ENCODE results near the gene NT5DC1. TPM values are rescaled to one million over a fixed set of nuclear protein-coding genes. Genes with fewer than 3 reads are reported as not detected.

NT5DC1 gene
- total and polyA plus RNA-seq, 2 experiments from 2014 or later: 27.0 to 29.8 TPM

- Histone ChIP-seq H2AFZ (no peak overlapping the region), H3F3A (replicated peaks; ENCODE audit: low read depth) (no peaks in the 10 kb centered on the region), H3K27me3 (ENCODE audit: insufficient read depth) (no peaks in the 10 kb centered on the region), H3K79me2 (replicated peaks; ENCODE audit: insufficient read depth) (no peaks in the 10 kb centered on the region), H3K36me3 (ENCODE audit: insufficient read depth) (no peaks in the 10 kb centered on the region), H3K4me1 (ENCODE audit: insufficient read depth) (peaks cover 19% of the 10 kb centered on the region), H3K4me2 (no peak overlapping the region), H3K27ac (ENCODE audit: low read depth) (no peak overlapping the region), H3K4me3 (no peak overlapping the region), H4K20me1 (replicated peaks; ENCODE audit: insufficient read depth) (no peaks in the 10 kb centered on the region), H3K9me2 (ENCODE audit: insufficient read depth) (no peaks in the 10 kb centered on the region)
- peak overlapping the region; percentile 64; the same call in 1 of the 2 replicates for H3K27ac Mint-ChIP-seq
- no peaks in the 10 kb centered on the region for H3K27me3 Mint-ChIP-seq (ENCODE audit: insufficient read depth, low read depth, poor library complexity)
- ATAC-seq (no peak), DNase-seq (ENCODE audit: low spot score) (no peak)
- H3K9me3 Mint-ChIP-seq: no peaks in the 10 kb centered on the region
- no peak for TF ChIP-seq EZH2phosphoT487 (IDR thresholded peaks at IDR 0.05; ENCODE audit: unreplicated experiment)
- no peak for TF ChIP-seq CTCF (conservative IDR thresholded peaks at IDR 0.05; ENCODE audit: low read depth in 2 of 2)
- no peak for TF ChIP-seq JUNB (IDR thresholded peaks at IDR 0.05; ENCODE audit: unreplicated experiment)
- no peak for TF ChIP-seq POLR2AphosphoS5 (IDR thresholded peaks at IDR 0.05; ENCODE audit: low read depth)
- TF ChIP-seq REST (IDR thresholded peaks at IDR 0.05; ENCODE audit: unreplicated experiment): no peak
- no peak for TF ChIP-seq ZNF114 (CRISPR knock-in tag; IDR thresholded peaks at IDR 0.05)
- no peak for TF ChIP-seq STAT1 (IDR thresholded peaks at IDR 0.05; ENCODE audit: unreplicated experiment)
- no peak for TF ChIP-seq CREB1 (CRISPR knock-in tag; IDR thresholded peaks at IDR 0.05; ENCODE audit: low read depth)
- no peak for TF ChIP-seq EZH2 (IDR thresholded peaks at IDR 0.05; ENCODE audit: low read depth, unreplicated experiment)
- TF ChIP-seq NANOG (IDR thresholded peaks at IDR 0.05; ENCODE audit: borderline replicate concordance): no peak
- no peak for TF ChIP-seq ETS1 (IDR thresholded peaks at IDR 0.05)
- no peak for TF ChIP-seq ZNF331 (CRISPR knock-in tag; IDR thresholded peaks at IDR 0.05; ENCODE audit: low read depth)
- no peak for TF ChIP-seq ZNF462 (CRISPR knock-in tag; IDR thresholded peaks at IDR 0.05)
- H3K4me1 Mint-ChIP-seq: peaks cover 36% of the 10 kb centered on the region
- H3K36me3 Mint-ChIP-seq (ENCODE audit: low read depth): no peaks in the 10 kb centered on the region
- H3K4me3 Mint-ChIP-seq: no peak overlapping the region
Observed at GRCh38 chr6:116221067-116221466, 120.4 kb downstream of the NT5DC1 start.

All from GM23338 (cell line).